Endothelial cell of umbilical vein (primary cell): ENCODE data around the gene EDRF1. TPM values are rescaled to one million over a fixed set of nuclear protein-coding genes. Genes with fewer than 3 reads are reported as not detected.

Experiments used
- BruUV-seq: library from RNA; stranded (reverse); fragments of 400-500 nt; replicated peaks from 2 replicates; lab custom pipeline; 2021; lab: Mats Ljungman, UMichigan
- CTCF ChIA-PET: fragments of 300-600, 350-600 bp; sonication (Branson Sonifier 250); formaldehyde crosslinking; loops from one replicate; lab custom pipeline; 2021; ENCODE audit warnings: antibody characterized with exemption, inconsistent platforms; lab: Charles Lee
- POLR2A ChIA-PET: fragments of 300-600, 350-600 bp; sonication (Branson Sonifier 250); formaldehyde crosslinking; loops from one replicate; lab custom pipeline; 2021; ENCODE audit warnings: antibody characterized with exemption, inconsistent platforms; lab: Charles Lee
- DNase-seq: peaks from one replicate; pipeline ENCODE4 v3.0.0-alpha.2; 2011; ENCODE audit warnings: low read depth, low spot score
- FAIRE-seq: peaks from 2 replicates; lab custom pipeline; 2011; peaks lifted over from hg19 to GRCh38; lab: Jason Lieb, UNC
- H2AFZ ChIP-seq: 2 replicates; pipeline ENCODE4 v1.6.0; 2012; ENCODE audit warnings: low read depth, low read length, control low read depth, inconsistent platforms
- H3K27ac ChIP-seq: 2 replicates; pipeline ENCODE4 v1.5.1; 2011; ENCODE audit warnings: low read depth, mild to moderate bottlenecking, control low read depth, low read length, moderate library complexity; ENCODE audit not compliant: insufficient read depth
- H3K27me3 ChIP-seq, 2 experiments: 2 replicates each; pipeline versions ENCODE4 v1.6.0 to v1.6.1; 2011; ENCODE audit warnings: low read length in 2 of 2, mixed read lengths in 1 of 2; ENCODE audit not compliant: control insufficient read depth in 2 of 2, insufficient read depth in 2 of 2
- H3K36me3 ChIP-seq, 2 experiments: 2 replicates in 1 of 2; 3 replicates in 1 of 2; pipeline ENCODE4 v1.5.1; 2011; ENCODE audit warnings: low read length in 2 of 2, mild to moderate bottlenecking in 1 of 2, moderate library complexity in 1 of 2; ENCODE audit not compliant: control insufficient read depth in 2 of 2, insufficient read depth in 2 of 2; ENCODE audit errors: extremely low read depth in 1 of 2
- H3K4me1 ChIP-seq: 3 replicates; pipeline ENCODE4 v1.5.1; 2011; ENCODE audit warnings: mild to moderate bottlenecking, low read length; ENCODE audit not compliant: control insufficient read depth, insufficient read depth; ENCODE audit errors: extremely low read depth
- H3K4me2 ChIP-seq: 2 replicates; pipeline ENCODE4 v1.6.1; 2011; ENCODE audit warnings: low read length, control low read depth, mixed read lengths; ENCODE audit not compliant: insufficient read depth
- H3K4me3 ChIP-seq, 3 experiments: fragments of 200-600 bp in 1 of 3; sonication (generic), shearing (Covaris generic) in 1 of 3; replicated peaks in 1 of 3; 2 replicates each; pipeline ENCODE4 v1.5.1; 2011 to 2016; ENCODE audit warnings: control low read depth in 3 of 3, low read length in 3 of 3, mild to moderate bottlenecking in 2 of 3, inconsistent platforms in 1 of 3, low read depth in 1 of 3, moderate library complexity in 1 of 3; ENCODE audit not compliant: insufficient read depth in 1 of 3
- H3K79me2 ChIP-seq: 2 replicates; pipeline ENCODE4 v1.6.0; 2012; ENCODE audit warnings: low read length, inconsistent platforms; ENCODE audit not compliant: control insufficient read depth, insufficient read depth
- H3K9ac ChIP-seq: replicated peaks from 2 replicates; pipeline ENCODE3; 2011; ENCODE audit warnings: low read length, control low read depth; ENCODE audit not compliant: insufficient read depth; ENCODE audit errors: extremely low read depth
- H3K9me1 ChIP-seq: replicated peaks from 3 replicates; pipeline ENCODE4 v1.6.0; 2011; ENCODE audit warnings: mild to moderate bottlenecking, low read length; ENCODE audit not compliant: control insufficient read depth, insufficient read depth; ENCODE audit errors: extremely low read depth
- H3K9me3 ChIP-seq: replicated peaks from 2 replicates; pipeline ENCODE4 v1.5.1; 2012; ENCODE audit warnings: low read length, inconsistent platforms; ENCODE audit not compliant: control insufficient read depth, insufficient read depth
- H4K20me1 ChIP-seq: replicated peaks from 2 replicates; pipeline ENCODE3; 2011; ENCODE audit warnings: mild to moderate bottlenecking, low read length; ENCODE audit not compliant: control insufficient read depth, insufficient read depth; ENCODE audit errors: extremely low read depth
- EZH2 ChIP-seq: IDR thresholded peaks from 2 replicates; pipeline ENCODE4 v1.6.1; 2012; ENCODE audit warnings: borderline replicate concordance, low read depth, mild to moderate bottlenecking, moderate library complexity, low read length, inconsistent platforms; ENCODE audit not compliant: severe bottlenecking
- FOS ChIP-seq: IDR thresholded peaks from 2 replicates; pipeline ENCODE4 v1.6.1; 2011; ENCODE audit warnings: mild to moderate bottlenecking, low read length, moderate library complexity, borderline replicate concordance; ENCODE audit not compliant: insufficient read depth
- GATA2 ChIP-seq: IDR thresholded peaks from 2 replicates; pipeline ENCODE4 v1.7.0; 2011; ENCODE audit warnings: low read depth, mild to moderate bottlenecking, moderate library complexity, mixed read lengths, low read length; ENCODE audit not compliant: insufficient read length, insufficient read depth
- JUN ChIP-seq: IDR thresholded peaks from 2 replicates; pipeline ENCODE4 v1.6.1; 2011; ENCODE audit warnings: borderline replicate concordance, low read depth; ENCODE audit not compliant: insufficient read length, insufficient read depth
- MAX ChIP-seq: IDR thresholded peaks from 2 replicates; pipeline ENCODE4 v1.6.1; 2011; ENCODE audit not compliant: insufficient read depth, insufficient read length
- MYC ChIP-seq: IDR thresholded peaks from one replicate; pipeline ENCODE4 v1.6.1; 2011; ENCODE audit warnings: mild to moderate bottlenecking, low read depth, low read length
- POLR2A ChIP-seq: IDR thresholded peaks from 2 replicates; pipeline ENCODE4 v1.6.1; 2012; ENCODE audit warnings: low read depth, mild to moderate bottlenecking, control low read depth, low read length
- POLR2AphosphoS5 ChIP-seq: IDR thresholded peaks from 2 replicates; pipeline ENCODE4 v1.6.1; 2012; ENCODE audit warnings: low read depth, mild to moderate bottlenecking, control low read depth, low read length, moderate library complexity; ENCODE audit not compliant: insufficient read depth
- dilution Hi-C: fragments of 300-500 bp; cut with MboI; formaldehyde crosslinking; loops from one replicate; pipeline ENCODE4 v1.15.0; 2019; ENCODE audit warnings: low sequenced_read_pairs; ENCODE audit not compliant: extremely low pct_ligation_motif_present
- intact Hi-C: fragments of 100-400 bp; cut with micrococcal nuclease; formaldehyde crosslinking; loops from one replicate; pipeline ENCODE4 v1.10.0; 2022
- polyA plus RNA-seq, 4 experiments: library from polyadenylated mRNA; depleted of rRNA in 3 of 4; stranded (reverse) in 3 of 4; unstranded in 1 of 4; fragments of >200 nt; gene quantifications; 2 replicates each; pipeline versions ENCODE4 v1.2.1 to v1.2.3, GENCODE V29; 2011 to 2012; ENCODE audit warnings: missing spikeins in 1 of 4
- total RNA-seq: library from RNA; stranded (reverse); gene quantifications from 2 replicates; pipeline ENCODE4 v1.2.3, GENCODE V29; 2021
- TF ChIP-seq, protein P1 (sequence below), 2 donors: IDR thresholded peaks; 1 replicate in 1 of 2; 2 replicates in 1 of 2; pipeline ENCODE4 v1.5.1; 2011; ENCODE audit warnings: low read length in 2 of 2, mild to moderate bottlenecking in 2 of 2, moderate library complexity in 2 of 2, control low read depth in 1 of 2, inconsistent platforms in 1 of 2, low read depth in 1 of 2; ENCODE audit not compliant: insufficient read depth in 1 of 2; ENCODE audit errors: extremely low read depth in 1 of 2

EDRF1 gene
- total and polyA plus RNA-seq, 2 donors (not counting 3 experiments of a cell fraction or from before 2014, with no cell fraction given) = 11.6 to 27.8 TPM

DNA sequence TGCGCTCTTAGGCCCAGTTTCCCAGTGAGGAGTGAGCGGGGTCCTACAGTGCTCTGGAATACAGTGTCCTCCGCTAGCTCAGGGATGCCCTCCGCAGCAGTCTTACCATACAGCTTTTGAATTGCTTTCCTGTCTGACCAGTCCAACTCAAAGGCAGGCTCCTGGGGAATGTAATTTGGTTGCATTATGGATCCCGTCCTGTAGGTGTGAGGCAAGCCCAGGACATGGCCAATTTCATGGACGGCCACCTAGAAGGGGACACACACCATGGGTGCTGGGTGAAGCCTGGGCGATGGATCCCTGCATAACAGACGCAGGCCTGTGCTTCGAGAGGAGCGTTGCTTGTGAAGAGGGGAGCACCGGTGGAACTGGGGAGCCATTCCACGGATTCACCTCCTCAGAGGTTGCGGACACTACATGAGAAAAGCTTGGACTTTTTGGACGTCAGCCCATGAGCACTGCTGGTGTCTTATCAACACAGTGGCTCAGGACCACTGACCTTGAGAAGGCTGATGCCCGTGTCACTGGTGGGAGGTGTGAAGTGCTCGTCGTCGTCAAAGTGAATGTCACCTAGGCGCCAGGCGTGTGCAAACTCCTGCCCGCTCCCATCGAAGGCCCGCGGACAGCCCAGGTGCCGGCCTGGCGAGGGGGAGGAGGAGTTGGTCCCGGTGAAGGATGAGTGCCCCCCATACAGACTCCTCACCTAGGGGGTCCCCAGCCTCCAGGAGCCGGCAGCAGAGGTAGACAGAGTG is 52.8 kb downstream of the EDRF1 start:
- Histone ChIP-seq H3K79me2 (no peaks in the 10 kb centered on the region), H3K27ac (no peak overlapping the region), H3K36me3 (no peaks in the 10 kb centered on the region), H3K9me3 (no peaks in the 10 kb centered on the region), H3K4me2 (no peak overlapping the region), H3K9ac (no peak overlapping the region), H3K4me1 (no peaks in the 10 kb centered on the region), H3K9me1 (no peaks in the 10 kb centered on the region), H3K4me3 (no peak overlapping the region), H3K27me3 (peaks cover 0 to 2% of the 10 kb centered on the region in 2 experiments), H4K20me1 (no peaks in the 10 kb centered on the region), H2AFZ (no peak overlapping the region)
- TF ChIP-seq, protein P1, sequence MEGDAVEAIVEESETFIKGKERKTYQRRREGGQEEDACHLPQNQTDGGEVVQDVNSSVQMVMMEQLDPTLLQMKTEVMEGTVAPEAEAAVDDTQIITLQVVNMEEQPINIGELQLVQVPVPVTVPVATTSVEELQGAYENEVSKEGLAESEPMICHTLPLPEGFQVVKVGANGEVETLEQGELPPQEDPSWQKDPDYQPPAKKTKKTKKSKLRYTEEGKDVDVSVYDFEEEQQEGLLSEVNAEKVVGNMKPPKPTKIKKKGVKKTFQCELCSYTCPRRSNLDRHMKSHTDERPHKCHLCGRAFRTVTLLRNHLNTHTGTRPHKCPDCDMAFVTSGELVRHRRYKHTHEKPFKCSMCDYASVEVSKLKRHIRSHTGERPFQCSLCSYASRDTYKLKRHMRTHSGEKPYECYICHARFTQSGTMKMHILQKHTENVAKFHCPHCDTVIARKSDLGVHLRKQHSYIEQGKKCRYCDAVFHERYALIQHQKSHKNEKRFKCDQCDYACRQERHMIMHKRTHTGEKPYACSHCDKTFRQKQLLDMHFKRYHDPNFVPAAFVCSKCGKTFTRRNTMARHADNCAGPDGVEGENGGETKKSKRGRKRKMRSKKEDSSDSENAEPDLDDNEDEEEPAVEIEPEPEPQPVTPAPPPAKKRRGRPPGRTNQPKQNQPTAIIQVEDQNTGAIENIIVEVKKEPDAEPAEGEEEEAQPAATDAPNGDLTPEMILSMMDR (IDR thresholded peaks at IDR 0.05; ENCODE audit: extremely low read depth in 1 of 2, insufficient read depth in 1 of 2, low read depth in 1 of 2, low read length in 2 of 2) = no peak
- TF ChIP-seq POLR2A = no peak
- ChIA-PET CTCF (no interaction called here), POLR2A (no interaction called here)
- FAIRE-seq (no peak), DNase-seq (no peak)
- intact Hi-C loops (no loop called here), dilution Hi-C loops (no loop called here)
- BruUV-seq = no TSS peak

- Histone ChIP-seq H3K4me1 (no peaks in the 10 kb centered on the region), H3K79me2 (no peaks in the 10 kb centered on the region), H3K4me2 (no peak overlapping the region), H4K20me1 (no peaks in the 10 kb centered on the region), H3K27ac (no peak overlapping the region), H3K9ac (no peak overlapping the region), H2AFZ (no peak overlapping the region), H3K9me1 (no peaks in the 10 kb centered on the region), H3K9me3 (no peaks in the 10 kb centered on the region), H3K36me3 (no peaks in the 10 kb centered on the region), H3K27me3 (peaks cover 0 to 2% of the 10 kb centered on the region in 2 experiments), H3K4me3 (no peak overlapping the region)
- DNase-seq (no peak), FAIRE-seq (no peak)
- intact Hi-C loops (no loop called here), dilution Hi-C loops (no loop called here)
- CTCF ChIA-PET = no interaction called here
- BruUV-seq = no TSS peak
- TF ChIP-seq, protein P1 (IDR thresholded peaks at IDR 0.05; ENCODE audit: extremely low read depth in 1 of 2, insufficient read depth in 1 of 2, low read depth in 1 of 2, low read length in 2 of 2) = no peak
- no peak for TF ChIP-seq POLR2A
- no peak for TF ChIP-seq MYC
- no peak for TF ChIP-seq JUN
- TF ChIP-seq FOS = no peak
- no peak for TF ChIP-seq MAX
- no peak for TF ChIP-seq EZH2
- no peak for TF ChIP-seq GATA2
- no peak for TF ChIP-seq POLR2AphosphoS5
- POLR2A ChIA-PET = no interaction called here
These were observed 53.3 kb downstream of the EDRF1 start for GRCh38 chr10:125772864-125773180.
